OCI-LY1 (cell line): ENCODE measurements around the gene WIZ.

Source experiments
- EZH2 ChIP-seq: fragments of 200-600 bp; sonication (generic), shearing (Covaris generic); IDR thresholded peaks from 2 replicates; pipeline ENCODE4 v1.8.0; 2017; ENCODE audit warnings: borderline replicate concordance, mixed run types, mild to moderate bottlenecking, antibody characterized with exemption, low read length, moderate library complexity, mixed read lengths
- TF ChIP-seq, protein P1 (sequence below): fragments of 200-600 bp; sonication (generic), shearing (Covaris generic); IDR thresholded peaks from 2 replicates; pipeline ENCODE4 v1.5.1; 2017; ENCODE audit warnings: mild to moderate bottlenecking, antibody characterized with exemption, low read length, moderate library complexity, mixed read lengths

DNA sequence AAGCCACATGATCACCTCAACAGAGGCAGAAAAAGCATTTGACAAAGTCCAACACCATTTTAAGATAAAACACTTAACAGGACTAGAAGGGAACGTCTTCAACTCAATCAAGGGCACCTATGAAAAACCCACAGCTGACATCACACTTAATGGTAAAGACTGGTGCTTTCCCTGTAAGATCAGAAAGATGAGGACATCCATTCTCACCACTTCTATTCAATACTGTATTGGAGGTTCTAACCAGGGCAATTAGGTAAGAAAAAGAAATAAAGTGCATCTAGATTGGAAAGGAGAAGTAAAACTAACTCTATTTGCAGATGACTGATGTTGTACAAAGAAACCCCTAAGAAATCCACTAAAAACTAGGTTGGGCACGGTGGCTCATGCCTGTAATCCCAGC is 58.9 kb downstream of the WIZ start:
- TF ChIP-seq, protein P1, sequence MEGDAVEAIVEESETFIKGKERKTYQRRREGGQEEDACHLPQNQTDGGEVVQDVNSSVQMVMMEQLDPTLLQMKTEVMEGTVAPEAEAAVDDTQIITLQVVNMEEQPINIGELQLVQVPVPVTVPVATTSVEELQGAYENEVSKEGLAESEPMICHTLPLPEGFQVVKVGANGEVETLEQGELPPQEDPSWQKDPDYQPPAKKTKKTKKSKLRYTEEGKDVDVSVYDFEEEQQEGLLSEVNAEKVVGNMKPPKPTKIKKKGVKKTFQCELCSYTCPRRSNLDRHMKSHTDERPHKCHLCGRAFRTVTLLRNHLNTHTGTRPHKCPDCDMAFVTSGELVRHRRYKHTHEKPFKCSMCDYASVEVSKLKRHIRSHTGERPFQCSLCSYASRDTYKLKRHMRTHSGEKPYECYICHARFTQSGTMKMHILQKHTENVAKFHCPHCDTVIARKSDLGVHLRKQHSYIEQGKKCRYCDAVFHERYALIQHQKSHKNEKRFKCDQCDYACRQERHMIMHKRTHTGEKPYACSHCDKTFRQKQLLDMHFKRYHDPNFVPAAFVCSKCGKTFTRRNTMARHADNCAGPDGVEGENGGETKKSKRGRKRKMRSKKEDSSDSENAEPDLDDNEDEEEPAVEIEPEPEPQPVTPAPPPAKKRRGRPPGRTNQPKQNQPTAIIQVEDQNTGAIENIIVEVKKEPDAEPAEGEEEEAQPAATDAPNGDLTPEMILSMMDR = no peak
- TF ChIP-seq EZH2 = no peak
